Endothelial cell of umbilical vein (primary cell): ENCODE measurements around the gene RAMACL. TPM values are rescaled to one million over a fixed set of nuclear protein-coding genes. Genes with fewer than 3 reads are reported as not detected.

Experiments used
- BruUV-seq: library from RNA; stranded (reverse); fragments of 400-500 nt; replicated peaks from 2 replicates; lab custom pipeline; 2021; lab: Mats Ljungman, UMichigan
- CTCF ChIA-PET: fragments of 300-600, 350-600 bp; sonication (Branson Sonifier 250); formaldehyde crosslinking; loops from one replicate; lab custom pipeline; 2021; ENCODE audit warnings: antibody characterized with exemption, inconsistent platforms; lab: Charles Lee
- POLR2A ChIA-PET: fragments of 300-600, 350-600 bp; sonication (Branson Sonifier 250); formaldehyde crosslinking; loops from one replicate; lab custom pipeline; 2021; ENCODE audit warnings: antibody characterized with exemption, inconsistent platforms; lab: Charles Lee
- DNase-seq: peaks from one replicate; pipeline ENCODE4 v3.0.0-alpha.2; 2011; ENCODE audit warnings: low read depth, low spot score
- FAIRE-seq: peaks from 2 replicates; lab custom pipeline; 2011; peaks lifted over from hg19 to GRCh38; lab: Jason Lieb, UNC
- H2AFZ ChIP-seq: 2 replicates; pipeline ENCODE4 v1.6.0; 2012; ENCODE audit warnings: low read depth, low read length, control low read depth, inconsistent platforms
- H3K27ac ChIP-seq: 2 replicates; pipeline ENCODE4 v1.5.1; 2011; ENCODE audit warnings: low read depth, mild to moderate bottlenecking, control low read depth, low read length, moderate library complexity; ENCODE audit not compliant: insufficient read depth
- H3K27me3 ChIP-seq, 2 experiments: 2 replicates each; pipeline versions ENCODE4 v1.6.0 to v1.6.1; 2011; ENCODE audit warnings: low read length in 2 of 2, mixed read lengths in 1 of 2; ENCODE audit not compliant: control insufficient read depth in 2 of 2, insufficient read depth in 2 of 2
- H3K36me3 ChIP-seq, 2 experiments: 2 replicates in 1 of 2; 3 replicates in 1 of 2; pipeline ENCODE4 v1.5.1; 2011; ENCODE audit warnings: low read length in 2 of 2, mild to moderate bottlenecking in 1 of 2, moderate library complexity in 1 of 2; ENCODE audit not compliant: control insufficient read depth in 2 of 2, insufficient read depth in 2 of 2; ENCODE audit errors: extremely low read depth in 1 of 2
- H3K4me1 ChIP-seq: 3 replicates; pipeline ENCODE4 v1.5.1; 2011; ENCODE audit warnings: mild to moderate bottlenecking, low read length; ENCODE audit not compliant: control insufficient read depth, insufficient read depth; ENCODE audit errors: extremely low read depth
- H3K4me2 ChIP-seq: 2 replicates; pipeline ENCODE4 v1.6.1; 2011; ENCODE audit warnings: low read length, control low read depth, mixed read lengths; ENCODE audit not compliant: insufficient read depth
- H3K4me3 ChIP-seq, 3 experiments: fragments of 200-600 bp in 1 of 3; sonication (generic), shearing (Covaris generic) in 1 of 3; replicated peaks in 1 of 3; 2 replicates each; pipeline ENCODE4 v1.5.1; 2011 to 2016; ENCODE audit warnings: control low read depth in 3 of 3, low read length in 3 of 3, mild to moderate bottlenecking in 2 of 3, inconsistent platforms in 1 of 3, low read depth in 1 of 3, moderate library complexity in 1 of 3; ENCODE audit not compliant: insufficient read depth in 1 of 3
- H3K79me2 ChIP-seq: 2 replicates; pipeline ENCODE4 v1.6.0; 2012; ENCODE audit warnings: low read length, inconsistent platforms; ENCODE audit not compliant: control insufficient read depth, insufficient read depth
- H3K9ac ChIP-seq: replicated peaks from 2 replicates; pipeline ENCODE3; 2011; ENCODE audit warnings: low read length, control low read depth; ENCODE audit not compliant: insufficient read depth; ENCODE audit errors: extremely low read depth
- H3K9me1 ChIP-seq: replicated peaks from 3 replicates; pipeline ENCODE4 v1.6.0; 2011; ENCODE audit warnings: mild to moderate bottlenecking, low read length; ENCODE audit not compliant: control insufficient read depth, insufficient read depth; ENCODE audit errors: extremely low read depth
- H3K9me3 ChIP-seq: replicated peaks from 2 replicates; pipeline ENCODE4 v1.5.1; 2012; ENCODE audit warnings: low read length, inconsistent platforms; ENCODE audit not compliant: control insufficient read depth, insufficient read depth
- H4K20me1 ChIP-seq: replicated peaks from 2 replicates; pipeline ENCODE3; 2011; ENCODE audit warnings: mild to moderate bottlenecking, low read length; ENCODE audit not compliant: control insufficient read depth, insufficient read depth; ENCODE audit errors: extremely low read depth
- FOS ChIP-seq: IDR thresholded peaks from 2 replicates; pipeline ENCODE4 v1.6.1; 2011; ENCODE audit warnings: mild to moderate bottlenecking, low read length, moderate library complexity, borderline replicate concordance; ENCODE audit not compliant: insufficient read depth
- JUN ChIP-seq: IDR thresholded peaks from 2 replicates; pipeline ENCODE4 v1.6.1; 2011; ENCODE audit warnings: borderline replicate concordance, low read depth; ENCODE audit not compliant: insufficient read length, insufficient read depth
- MYC ChIP-seq: IDR thresholded peaks from one replicate; pipeline ENCODE4 v1.6.1; 2011; ENCODE audit warnings: mild to moderate bottlenecking, low read depth, low read length
- POLR2AphosphoS5 ChIP-seq: IDR thresholded peaks from 2 replicates; pipeline ENCODE4 v1.6.1; 2012; ENCODE audit warnings: low read depth, mild to moderate bottlenecking, control low read depth, low read length, moderate library complexity; ENCODE audit not compliant: insufficient read depth
- dilution Hi-C: fragments of 300-500 bp; cut with MboI; formaldehyde crosslinking; loops from one replicate; pipeline ENCODE4 v1.15.0; 2019; ENCODE audit warnings: low sequenced_read_pairs; ENCODE audit not compliant: extremely low pct_ligation_motif_present
- intact Hi-C: fragments of 100-400 bp; cut with micrococcal nuclease; formaldehyde crosslinking; loops from one replicate; pipeline ENCODE4 v1.10.0; 2022
- polyA plus RNA-seq, 4 experiments: library from polyadenylated mRNA; depleted of rRNA in 3 of 4; stranded (reverse) in 3 of 4; unstranded in 1 of 4; fragments of >200 nt; gene quantifications; 2 replicates each; pipeline versions ENCODE4 v1.2.1 to v1.2.3, GENCODE V29; 2011 to 2012; ENCODE audit warnings: missing spikeins in 1 of 4
- total RNA-seq: library from RNA; stranded (reverse); gene quantifications from 2 replicates; pipeline ENCODE4 v1.2.3, GENCODE V29; 2021
- TF ChIP-seq, protein P1 (sequence below): IDR thresholded peaks from 2 replicates; pipeline ENCODE4 v1.6.1; 2011; ENCODE audit not compliant: insufficient read depth, insufficient read length

RAMACL gene
- total and polyA plus RNA-seq, 2 donors (not counting 3 experiments of a cell fraction or from before 2014, with no cell fraction given), result 0.17 to 5.3 TPM

GRCh38 chr6:166578536-166579236, 7.8 kb downstream of the RAMACL start:
- Histone ChIP-seq H3K27ac (no peak overlapping the region), H3K36me3 (no peaks in the 10 kb centered on the region), H3K4me1 (peaks cover 12% of the 10 kb centered on the region), H3K27me3 (no peaks in the 10 kb centered on the region), H3K79me2 (no peaks in the 10 kb centered on the region), H3K4me3 (no peak overlapping the region), H4K20me1 (no peaks in the 10 kb centered on the region), H3K9me3 (no peaks in the 10 kb centered on the region), H2AFZ (no peak overlapping the region), H3K4me2 (no peak overlapping the region), H3K9me1 (no peaks in the 10 kb centered on the region), H3K9ac (no peak overlapping the region)
- no peak for DNase-seq
- intact Hi-C loops (no loop called here), dilution Hi-C loops (no loop called here)
- no TSS peak for BruUV-seq
- CTCF ChIA-PET, result no interaction called here
- TF ChIP-seq, protein P1, sequence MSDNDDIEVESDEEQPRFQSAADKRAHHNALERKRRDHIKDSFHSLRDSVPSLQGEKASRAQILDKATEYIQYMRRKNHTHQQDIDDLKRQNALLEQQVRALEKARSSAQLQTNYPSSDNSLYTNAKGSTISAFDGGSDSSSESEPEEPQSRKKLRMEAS, result no peak
- TF ChIP-seq JUN (no peak), POLR2AphosphoS5 (no peak), MYC (no peak), FOS (no peak)
- FAIRE-seq, result no peak
- POLR2A ChIA-PET, result no interaction called here

DNA sequence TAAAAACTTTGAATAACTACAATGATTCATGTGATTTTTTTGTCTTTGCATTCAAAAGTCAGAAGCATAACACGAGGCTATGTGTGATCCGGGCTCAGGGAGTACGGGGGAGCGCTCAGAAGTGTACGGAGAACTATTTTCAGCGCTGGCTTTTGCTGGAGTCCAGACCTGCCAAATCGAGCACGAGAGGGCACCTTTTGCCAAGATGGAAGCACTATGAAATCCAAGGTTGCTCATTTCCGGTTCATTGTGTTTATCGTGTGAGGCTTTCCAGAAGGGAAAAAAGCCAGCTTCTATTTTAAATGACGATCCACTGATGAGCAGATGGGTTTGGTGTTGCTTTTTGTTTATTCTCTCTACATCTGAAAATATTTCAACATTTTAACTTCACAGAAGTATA, 11.3 kb downstream of the RAMACL start:
- peak overlapping the region; percentile 40 for H3K27ac ChIP-seq
- intact Hi-C loops (no loop called here), dilution Hi-C loops (no loop called here)
- POLR2A ChIA-PET, result no interaction called here
- no peak for TF ChIP-seq MYC
- H3K27me3 ChIP-seq, result no peaks in the 10 kb centered on the region
- CTCF ChIA-PET, result interaction anchor here (1.0 to 1.9 kb wide), 5 partner anchors 11 to 132 kb away, joined by 3 to 5 read pairs (median 4); no protein-coding TSS in a partner anchor
- DNase-seq, result peak; percentile 52
- peak overlapping the region; percentile 29 for H3K4me2 ChIP-seq
- no peak overlapping the region for H3K4me3 ChIP-seq
- no peak for FAIRE-seq
- H3K9me1 ChIP-seq, result no peaks in the 10 kb centered on the region
- no peaks in the 10 kb centered on the region for H3K36me3 ChIP-seq
- no peaks in the 10 kb centered on the region for H3K9me3 ChIP-seq
- no TSS peak for BruUV-seq
- H2AFZ ChIP-seq, result no peak overlapping the region
- H3K79me2 ChIP-seq, result peaks cover under 1% of the 10 kb centered on the region
- peaks cover 16% of the 10 kb centered on the region for H3K4me1 ChIP-seq
- H3K9ac ChIP-seq, result no peak overlapping the region
- no peaks in the 10 kb centered on the region for H4K20me1 ChIP-seq
